22Rv1 (cell line): ENCODE results near the gene TSPOAP1.

Experiments
- H3K27ac ChIP-seq: fragments of 450-650 bp; 2 replicates; pipeline ENCODE4 v1.5.1; 2017
- ZFX ChIP-seq: fragments of 450-650 bp; IDR thresholded peaks from 2 replicates; pipeline ENCODE4 v1.6.1; 2017; ENCODE audit warnings: antibody characterized with exemption, borderline replicate concordance
- TF ChIP-seq, protein P1 (sequence below): fragments of 450-650 bp; IDR thresholded peaks from 2 replicates; pipeline ENCODE4 v1.5.1; 2017; ENCODE audit warnings: mild to moderate bottlenecking

Gene TSPOAP1

GRCh38 chr17:58367461-58367860 is 38.9 kb upstream of the TSPOAP1 start:
- H3K27ac ChIP-seq: no peak overlapping the region
- no peak for TF ChIP-seq ZFX
- TF ChIP-seq, protein P1, sequence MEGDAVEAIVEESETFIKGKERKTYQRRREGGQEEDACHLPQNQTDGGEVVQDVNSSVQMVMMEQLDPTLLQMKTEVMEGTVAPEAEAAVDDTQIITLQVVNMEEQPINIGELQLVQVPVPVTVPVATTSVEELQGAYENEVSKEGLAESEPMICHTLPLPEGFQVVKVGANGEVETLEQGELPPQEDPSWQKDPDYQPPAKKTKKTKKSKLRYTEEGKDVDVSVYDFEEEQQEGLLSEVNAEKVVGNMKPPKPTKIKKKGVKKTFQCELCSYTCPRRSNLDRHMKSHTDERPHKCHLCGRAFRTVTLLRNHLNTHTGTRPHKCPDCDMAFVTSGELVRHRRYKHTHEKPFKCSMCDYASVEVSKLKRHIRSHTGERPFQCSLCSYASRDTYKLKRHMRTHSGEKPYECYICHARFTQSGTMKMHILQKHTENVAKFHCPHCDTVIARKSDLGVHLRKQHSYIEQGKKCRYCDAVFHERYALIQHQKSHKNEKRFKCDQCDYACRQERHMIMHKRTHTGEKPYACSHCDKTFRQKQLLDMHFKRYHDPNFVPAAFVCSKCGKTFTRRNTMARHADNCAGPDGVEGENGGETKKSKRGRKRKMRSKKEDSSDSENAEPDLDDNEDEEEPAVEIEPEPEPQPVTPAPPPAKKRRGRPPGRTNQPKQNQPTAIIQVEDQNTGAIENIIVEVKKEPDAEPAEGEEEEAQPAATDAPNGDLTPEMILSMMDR: no peak

DNA sequence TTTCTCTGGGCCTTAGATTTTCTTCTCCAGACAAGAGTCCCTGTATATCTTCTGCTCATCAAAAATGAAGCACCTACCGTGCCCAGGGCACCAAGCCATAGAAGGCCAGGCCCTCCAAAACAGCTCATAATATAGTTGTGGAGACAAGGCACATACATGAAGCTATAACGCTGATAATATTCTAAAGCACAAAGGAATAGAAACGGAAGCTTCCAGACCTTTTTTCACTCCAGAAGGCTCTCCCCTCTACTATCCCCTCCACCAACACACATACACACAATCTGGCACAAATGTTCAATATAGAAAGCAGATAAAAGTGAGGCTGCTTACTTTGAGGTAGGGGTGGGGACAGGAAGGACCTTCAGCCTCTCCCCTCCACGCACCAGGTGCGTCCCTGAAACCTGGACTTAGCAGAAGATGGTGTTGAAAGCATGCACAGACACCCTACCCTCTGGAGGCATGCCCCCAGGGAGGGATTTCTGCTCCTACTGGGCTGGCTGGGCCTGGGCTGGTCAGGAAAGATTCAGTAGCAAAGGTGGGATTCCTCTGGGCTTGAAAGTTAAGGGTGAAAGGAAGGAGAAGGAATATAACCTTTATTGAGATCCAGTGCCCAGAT is 37.5 kb upstream of the TSPOAP1 start:
- TF ChIP-seq, protein P1: no peak
- TF ChIP-seq ZFX: no peak
- H3K27ac ChIP-seq: peak overlapping the region; percentile 47

DNA sequence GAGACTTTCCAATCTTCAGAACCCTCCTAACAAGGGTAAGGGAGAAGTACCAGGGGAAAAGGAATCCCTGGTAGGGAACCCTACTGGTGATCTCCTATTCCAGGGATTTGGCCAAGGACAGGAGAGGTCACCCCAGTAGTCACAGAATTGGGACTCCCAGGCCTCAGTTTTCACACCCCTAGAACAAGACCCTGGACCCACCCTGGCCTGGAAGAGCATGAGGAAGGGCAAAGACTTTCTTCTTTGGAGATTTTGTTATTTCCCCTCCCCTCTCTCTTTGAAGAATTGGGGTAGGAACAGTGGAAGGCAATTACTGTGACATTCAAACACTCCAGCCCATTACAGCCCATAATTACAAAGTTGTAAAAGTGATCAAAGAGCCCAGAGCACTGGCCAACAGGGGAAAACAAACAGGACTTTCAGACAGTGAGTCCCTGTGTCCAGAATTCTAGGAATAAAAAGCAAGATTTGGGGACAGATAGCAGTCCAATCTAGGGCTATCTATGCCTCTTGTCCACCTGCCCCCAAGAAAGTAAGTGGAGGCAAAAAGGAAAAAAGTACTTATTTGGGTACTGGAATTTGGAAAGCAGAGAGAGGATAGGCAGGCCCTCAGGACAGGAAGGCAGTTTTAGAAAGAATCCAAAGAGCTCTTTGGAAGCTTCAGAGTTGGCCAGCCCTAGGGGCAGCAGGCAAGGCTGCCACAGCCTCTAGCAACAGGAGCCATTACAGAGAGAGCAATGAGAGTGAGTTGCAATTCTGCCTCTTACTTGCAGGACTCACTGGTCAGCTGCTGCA is 36.8 kb upstream of the TSPOAP1 start:
- H3K27ac ChIP-seq: peak overlapping the region; percentile 47

DNA sequence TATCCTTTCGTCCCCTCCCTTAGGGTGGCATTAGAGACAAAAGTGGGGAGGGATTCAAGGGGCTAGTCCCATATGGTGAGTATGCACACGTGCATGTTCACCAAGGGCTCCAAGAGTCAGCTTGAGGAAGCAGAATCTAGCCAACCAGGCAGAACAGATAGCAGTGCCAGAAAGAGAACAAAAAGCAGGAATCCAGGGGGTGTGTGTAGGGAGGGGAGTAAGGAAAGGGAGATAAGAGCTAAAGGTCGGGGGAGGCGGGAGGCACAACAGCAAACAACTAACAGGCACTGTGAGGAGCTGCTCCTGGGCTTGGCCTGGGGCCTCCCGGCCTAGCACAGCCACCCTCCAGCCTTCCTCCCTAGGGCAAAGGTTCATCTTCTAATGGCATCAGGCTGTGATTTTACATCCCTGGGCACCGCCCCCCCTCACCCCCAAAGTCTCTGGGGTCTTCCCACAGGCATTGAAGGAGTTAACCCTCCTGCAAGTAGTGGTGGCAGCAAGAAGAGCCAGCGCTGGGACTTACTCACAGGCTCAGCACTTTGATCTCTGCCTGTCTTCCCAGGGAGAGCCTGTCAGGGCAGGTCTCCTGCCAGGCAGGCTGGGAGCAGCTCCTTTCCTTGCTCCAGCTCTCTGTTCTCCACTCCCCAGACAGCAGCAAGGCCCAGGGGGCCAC is 35.8 kb upstream of the TSPOAP1 start:
- H3K27ac ChIP-seq: peak overlapping the region; percentile 47
- TF ChIP-seq ZFX: no peak

More for the DNA sequence above, 36.8 kb upstream of the TSPOAP1 start:
- TF ChIP-seq ZFX: no peak
- TF ChIP-seq, protein P1: no peak

GRCh38 chr17:58363457-58364185 is 35.0 kb upstream of the TSPOAP1 start:
- TF ChIP-seq ZFX: no peak
- TF ChIP-seq, protein P1: no peak
- H3K27ac ChIP-seq: peak overlapping the region; percentile 22; the same call in 1 of the 2 replicates

DNA sequence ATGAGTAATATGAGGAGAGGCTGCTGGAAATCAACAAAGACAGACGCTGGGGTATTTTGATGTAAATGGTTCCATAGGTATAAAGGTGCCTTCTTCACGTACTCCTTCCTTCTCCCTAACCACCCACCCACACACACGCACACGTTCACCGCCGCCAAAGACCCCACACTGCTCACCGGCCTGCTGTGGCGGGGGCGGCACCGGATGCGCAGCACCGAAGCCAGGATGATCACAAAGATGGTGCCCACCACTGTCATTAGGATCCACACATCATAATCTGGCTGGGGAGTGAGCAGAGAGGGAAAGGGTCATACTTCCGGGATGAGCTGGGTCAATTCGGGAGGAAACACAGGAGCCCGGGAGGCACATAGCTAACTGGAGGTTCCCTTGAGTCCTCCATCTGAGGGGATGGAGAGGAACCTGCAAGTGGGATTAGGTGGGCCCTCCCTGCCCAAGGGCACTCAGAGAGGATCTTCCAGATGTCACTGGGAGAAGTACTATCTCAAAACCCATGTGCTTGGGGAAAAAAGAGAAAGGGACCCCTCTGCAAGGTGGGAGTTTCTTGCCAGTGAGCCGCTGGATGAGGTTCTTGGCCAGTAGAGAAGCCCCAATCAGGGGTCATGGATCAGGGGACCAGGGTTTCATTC is 33.9 kb upstream of the TSPOAP1 start:
- TF ChIP-seq, protein P1: no peak
- TF ChIP-seq ZFX: no peak

More for the DNA sequence above, 33.9 kb upstream of the TSPOAP1 start:
- H3K27ac ChIP-seq: peak overlapping the region; percentile 25; the same call in 1 of the 2 replicates
